H9 (cell line): ENCODE measurements around the gene NOS1AP. TPM values are rescaled to one million over a fixed set of nuclear protein-coding genes. Genes with fewer than 3 reads are reported as not detected.

Experiments
- DNase-seq: peaks from one replicate; pipeline ENCODE4 v3.0.0-alpha.2; 2017
- H2AFZ ChIP-seq: one replicate; pipeline ENCODE4 v1.6.1; 2013; ENCODE audit warnings: mild to moderate bottlenecking, low read length, control low read depth, moderate library complexity
- H2AK5ac ChIP-seq: 2 replicates; pipeline ENCODE4 v1.6.1; 2013; ENCODE audit warnings: low read length, control low read depth, mixed read lengths; ENCODE audit not compliant: insufficient read length
- H2BK120ac ChIP-seq: one replicate; pipeline ENCODE4 v1.6.1; 2013; ENCODE audit warnings: low read depth, mild to moderate bottlenecking, low read length, control low read depth, inconsistent platforms; ENCODE audit not compliant: poor library complexity, severe bottlenecking
- H2BK12ac ChIP-seq: 2 replicates; pipeline ENCODE4 v1.6.1; 2013; ENCODE audit warnings: low read length, control low read depth, mixed read lengths, low read depth; ENCODE audit not compliant: insufficient read length
- H2BK15ac ChIP-seq: 2 replicates; pipeline ENCODE4 v1.6.1; 2013; ENCODE audit warnings: low read depth, low read length, control low read depth
- H2BK20ac ChIP-seq: one replicate; pipeline ENCODE4 v1.6.1; 2013; ENCODE audit warnings: low read depth, mild to moderate bottlenecking, low read length, control low read depth, inconsistent platforms; ENCODE audit not compliant: poor library complexity, severe bottlenecking
- H2BK5ac ChIP-seq: 2 replicates; pipeline ENCODE4 v1.6.1; 2013; ENCODE audit warnings: low read length, control low read depth, mixed read lengths; ENCODE audit not compliant: insufficient read length
- H3K14ac ChIP-seq: 2 replicates; pipeline ENCODE4 v1.6.1; 2013; ENCODE audit warnings: low read length, control low read depth; ENCODE audit not compliant: insufficient read depth
- H3K18ac ChIP-seq: 2 replicates; pipeline ENCODE4 v1.6.1; 2013; ENCODE audit warnings: low read depth, mild to moderate bottlenecking, mixed read lengths, low read length, control low read depth; ENCODE audit not compliant: insufficient read length
- H3K23ac ChIP-seq: 2 replicates; pipeline ENCODE4 v1.6.1; 2013; ENCODE audit warnings: low read length, control low read depth, mixed read lengths, low read depth; ENCODE audit not compliant: insufficient read length
- H3K23me2 ChIP-seq: 2 replicates; pipeline ENCODE4 v1.6.1; 2013; ENCODE audit warnings: low read depth, mild to moderate bottlenecking, mixed read lengths, low read length, control low read depth; ENCODE audit not compliant: insufficient read length, poor library complexity, severe bottlenecking
- H3K27ac ChIP-seq: 2 replicates; pipeline ENCODE4 v1.5.1; 2013; ENCODE audit warnings: low read length, control low read depth, mixed read lengths, low read depth; ENCODE audit not compliant: insufficient read length
- H3K27me3 ChIP-seq: 2 replicates; pipeline ENCODE4 v1.6.1; 2013; ENCODE audit warnings: low read length, control low read depth, inconsistent platforms; ENCODE audit not compliant: insufficient read depth
- H3K4ac ChIP-seq: 2 replicates; pipeline ENCODE4 v1.6.1; 2013; ENCODE audit warnings: low read depth, mild to moderate bottlenecking, control low read depth, inconsistent platforms, low read length, moderate library complexity
- H3K4me1 ChIP-seq: 2 replicates; pipeline ENCODE4 v1.6.1; 2013; ENCODE audit warnings: low read length, control low read depth, inconsistent platforms; ENCODE audit not compliant: insufficient read depth
- H3K4me2 ChIP-seq: 2 replicates; pipeline ENCODE4 v1.6.1; 2013; ENCODE audit warnings: low read length, control low read depth, mixed read lengths; ENCODE audit not compliant: insufficient read length, insufficient read depth
- H3K56ac ChIP-seq: 2 replicates; pipeline ENCODE4 v1.6.1; 2013; ENCODE audit warnings: low read depth, mild to moderate bottlenecking, mixed read lengths, low read length, control low read depth; ENCODE audit not compliant: insufficient read length
- H3K79me1 ChIP-seq: 2 replicates; pipeline ENCODE4 v1.6.1; 2013; ENCODE audit warnings: low read depth, mild to moderate bottlenecking, moderate library complexity, low read length, control low read depth, inconsistent platforms; ENCODE audit not compliant: insufficient read depth, poor library complexity, severe bottlenecking
- H3K79me2 ChIP-seq: 2 replicates; pipeline ENCODE4 v1.6.1; 2013; ENCODE audit warnings: low read length, control low read depth, inconsistent platforms; ENCODE audit not compliant: insufficient read depth
- H3K9ac ChIP-seq: 2 replicates; pipeline ENCODE4 v1.6.1; 2013; ENCODE audit warnings: low read length, control low read depth, mixed read lengths; ENCODE audit not compliant: insufficient read length; ENCODE audit errors: extremely low read depth
- H3K9me3 ChIP-seq: one replicate; pipeline ENCODE4 v1.6.1; 2013; ENCODE audit warnings: low read depth, low read length, inconsistent platforms; ENCODE audit not compliant: control insufficient read depth
- H3T11ph ChIP-seq: one replicate; pipeline ENCODE4 v1.6.1; 2013; ENCODE audit warnings: mild to moderate bottlenecking, low read length, control low read depth, inconsistent platforms
- H4K20me1 ChIP-seq: one replicate; pipeline ENCODE4 v1.6.1; 2013; ENCODE audit not compliant: control insufficient read depth, insufficient read length, insufficient read depth
- H4K5ac ChIP-seq: 2 replicates; pipeline ENCODE4 v1.6.1; 2013; ENCODE audit warnings: low read depth, mild to moderate bottlenecking, mixed read lengths, low read length, control low read depth; ENCODE audit not compliant: insufficient read length
- H4K8ac ChIP-seq: replicated peaks from 2 replicates; pipeline ENCODE4 v1.6.1; 2013; ENCODE audit warnings: low read length, control low read depth, mixed read lengths, low read depth; ENCODE audit not compliant: insufficient read length
- H4K91ac ChIP-seq: 2 replicates; pipeline ENCODE4 v1.6.1; 2013; ENCODE audit warnings: low read depth, mild to moderate bottlenecking, moderate library complexity, mixed read lengths, low read length, control low read depth; ENCODE audit not compliant: insufficient read length
- H3K27ac Mint-ChIP-seq, 3 experiments: 2 replicates in 2 of 3; 3 replicates in 1 of 3; pipeline ENCODE4 v1.8.0; 2020 to 2021; ENCODE audit warnings: mixed read lengths in 3 of 3, mild to moderate bottlenecking in 1 of 3, moderate library complexity in 1 of 3
- H3K27me3 Mint-ChIP-seq: 2 replicates; pipeline ENCODE4 v1.8.0; 2021; ENCODE audit warnings: low read depth, mild to moderate bottlenecking, moderate library complexity, mixed read lengths
- H3K36me3 Mint-ChIP-seq, 3 experiments: 2 replicates in 2 of 3; 3 replicates in 1 of 3; pipeline ENCODE4 v1.8.0; 2020 to 2021; ENCODE audit warnings: low read depth in 3 of 3, mixed read lengths in 3 of 3; ENCODE audit not compliant: insufficient read depth in 1 of 3
- H3K4me1 Mint-ChIP-seq, 2 experiments: 2 replicates each; pipeline ENCODE4 v1.8.0; 2020; ENCODE audit warnings: mixed read lengths in 2 of 2
- H3K4me3 Mint-ChIP-seq, 2 experiments: 2 replicates in 1 of 2; 3 replicates in 1 of 2; pipeline ENCODE4 v1.8.0; 2020 to 2021; ENCODE audit warnings: mild to moderate bottlenecking in 2 of 2, mixed read lengths in 2 of 2, moderate library complexity in 1 of 2
- H3K9me3 Mint-ChIP-seq, 2 experiments: 2 replicates in 1 of 2; 3 replicates in 1 of 2; pipeline ENCODE4 v1.8.0; 2020; ENCODE audit warnings: mild to moderate bottlenecking in 2 of 2, mixed read lengths in 2 of 2, moderate library complexity in 1 of 2
- CTCF ChIP-seq: fragments of 200-600 bp; sonication (generic); conservative IDR thresholded peaks from 3 replicates; pipeline ENCODE4 v1.8.0; 2021; ENCODE audit warnings: antibody characterized with exemption, mild to moderate bottlenecking
- WGBS: extraction: QIAGEN DNeasy Blood & Tissue Kit; methylation state at CpG from one replicate; pipeline ENCODE4 v1.1.7; 2013; ENCODE audit warnings: missing lambda C conversion rate, low lambda C conversion rate, mixed read lengths; ENCODE audit not compliant: insufficient read length; ENCODE audit errors: extremely low coverage; 5-methylcytosine and 5-hydroxymethylcytosine counted together
- total RNA-seq: library from RNA; stranded (reverse); gene quantifications from 2 replicates; pipeline ENCODE4 v1.2.1, GENCODE V29; 2021

Gene NOS1AP
- total RNA-seq, 1 experiment from 2014 or later = 8.4 TPM

GRCh38 chr1:162400790-162401355 is 331.4 kb downstream of the NOS1AP start:
- Histone ChIP-seq H2BK15ac (no peak overlapping the region), H4K20me1 (no peaks in the 10 kb centered on the region), H3K9ac (no peak overlapping the region), H3K4me2 (no peak overlapping the region), H2AFZ (no peak overlapping the region), H3K14ac (no peak overlapping the region), H2BK12ac (no peak overlapping the region), H4K91ac (no peak overlapping the region), H4K5ac (no peak overlapping the region), H2BK20ac (no peak overlapping the region), H3K79me2 (no peaks in the 10 kb centered on the region), H3K4ac (no peak overlapping the region), H3K4me1 (peaks cover 4% of the 10 kb centered on the region; the same call in 1 of the 2 replicates), H3K27me3 (no peaks in the 10 kb centered on the region), H3K23ac (no peak overlapping the region), H3K23me2 (no peaks in the 10 kb centered on the region), H3K56ac (no peak overlapping the region), H3K79me1 (no peaks in the 10 kb centered on the region), H4K8ac (no peak overlapping the region), H3K9me3 (no peaks in the 10 kb centered on the region), H3K18ac (no peak overlapping the region), H3T11ph (no peak overlapping the region), H2BK5ac (no peak overlapping the region), H2BK120ac (no peak overlapping the region), H2AK5ac (no peak overlapping the region), H3K27ac (no peak overlapping the region)
- Mint-ChIP-seq H3K4me1 (peaks cover 22 to 27% of the 10 kb centered on the region in 2 experiments), H3K4me3 (no peak overlapping the region), H3K36me3 (no peaks in the 10 kb centered on the region), H3K27ac (peak overlapping the region in 1 of 3 experiments; percentile 21; a peak in 1 of 7 replicates), H3K9me3 (no peaks in the 10 kb centered on the region; a peak in 1 of 5 replicates), H3K27me3 (peaks cover 6% of the 10 kb centered on the region)
- WGBS = no CpG with 5 or more reads among the region's 10 CpGs
- no peak for TF ChIP-seq CTCF
- DNase-seq = no peak
